CD8-positive, alpha-beta memory T cell (primary cell): ENCODE measurements around the gene CFAP70. TPM values are rescaled to one million over a fixed set of nuclear protein-coding genes. Genes with fewer than 3 reads are reported as not detected.

Experiments used
- CTCF ChIA-PET: fragments of 350-600 bp; sonication (Branson Sonifier 250); formaldehyde crosslinking; loops from one replicate; lab custom pipeline; 2021; ENCODE audit warnings: antibody characterized with exemption; lab: Charles Lee
- POLR2A ChIA-PET: fragments of 350-600 bp; sonication (Branson Sonifier 250); formaldehyde crosslinking; loops from one replicate; lab custom pipeline; 2021; ENCODE audit warnings: antibody characterized with exemption; lab: Charles Lee
- DNase-seq, 5 donors: peaks; one replicate each; pipeline versions ENCODE4 v3.0.0 to v3.0.0-alpha.2; 2020 to 2022; ENCODE audit warnings: mixed read lengths in 1 of 5
- H3K27ac ChIP-seq: one replicate; pipeline ENCODE4 v1.7.0; 2013; ENCODE audit warnings: low read depth, mild to moderate bottlenecking, low read length, moderate library complexity
- H3K27me3 ChIP-seq: 2 replicates; pipeline ENCODE4 v1.7.0; 2013; ENCODE audit warnings: low read length, mild to moderate bottlenecking; ENCODE audit not compliant: insufficient read depth, poor library complexity, severe bottlenecking
- H3K36me3 ChIP-seq: 2 replicates; pipeline ENCODE4 v1.7.0; 2013; ENCODE audit warnings: mild to moderate bottlenecking, low read length, moderate library complexity; ENCODE audit not compliant: insufficient read depth
- H3K4me1 ChIP-seq: 2 replicates; pipeline ENCODE4 v1.7.0; 2013; ENCODE audit warnings: mild to moderate bottlenecking, low read length, moderate library complexity; ENCODE audit not compliant: insufficient read depth
- H3K4me3 ChIP-seq: 2 replicates; pipeline ENCODE4 v1.7.0; 2013; ENCODE audit warnings: mild to moderate bottlenecking, low read length
- H3K9me3 ChIP-seq: 2 replicates; pipeline ENCODE4 v1.7.0; 2013; ENCODE audit warnings: mild to moderate bottlenecking, low read length
- H3K27ac Mint-ChIP-seq, 8 donors: one replicate each; pipeline ENCODE4 v1.8.0; 2020 to 2021; ENCODE audit warnings: mixed read lengths in 8 of 8, mild to moderate bottlenecking in 6 of 8, inconsistent platforms in 3 of 8, moderate library complexity in 3 of 8
- H3K27me3 Mint-ChIP-seq, 2 donors: one replicate each; pipeline ENCODE4 v1.8.0; 2020 to 2021; ENCODE audit warnings: mixed read lengths in 2 of 2, mild to moderate bottlenecking in 1 of 2, moderate library complexity in 1 of 2
- H3K36me3 Mint-ChIP-seq, 3 donors: one replicate each; pipeline ENCODE4 v1.8.0; 2020 to 2021; ENCODE audit warnings: mixed read lengths in 3 of 3, inconsistent platforms in 1 of 3, mild to moderate bottlenecking in 1 of 3
- H3K4me1 Mint-ChIP-seq, 3 donors: one replicate each; pipeline ENCODE4 v1.8.0; 2020 to 2021; ENCODE audit warnings: mixed read lengths in 3 of 3, inconsistent platforms in 1 of 3, mild to moderate bottlenecking in 1 of 3
- H3K4me3 Mint-ChIP-seq, 7 donors: one replicate each; pipeline ENCODE4 v1.8.0; 2020 to 2021; ENCODE audit warnings: mixed read lengths in 7 of 7, mild to moderate bottlenecking in 6 of 7, moderate library complexity in 4 of 7, inconsistent platforms in 2 of 7
- H3K9me3 Mint-ChIP-seq, 5 donors: one replicate each; pipeline ENCODE4 v1.8.0; 2020 to 2022; ENCODE audit warnings: mixed read lengths in 5 of 5, mild to moderate bottlenecking in 3 of 5, moderate library complexity in 2 of 5, inconsistent platforms in 1 of 5
- polyA plus RNA-seq: library from polyadenylated mRNA; unstranded; fragments of 300-500 nt; fragmentation: Illumina TruSeq; gene quantifications from one replicate; pipeline ENCODE4 v1.2.3, GENCODE V29; 2021
- total RNA-seq, 2 experiments: library from RNA; stranded (reverse); gene quantifications; one replicate each; pipeline ENCODE4 v1.2.3, GENCODE V29; 2021

Gene CFAP70
- total and polyA plus RNA-seq, 3 experiments from 2014 or later: 0.86 to 1.2 TPM; not detected in 1

DNA sequence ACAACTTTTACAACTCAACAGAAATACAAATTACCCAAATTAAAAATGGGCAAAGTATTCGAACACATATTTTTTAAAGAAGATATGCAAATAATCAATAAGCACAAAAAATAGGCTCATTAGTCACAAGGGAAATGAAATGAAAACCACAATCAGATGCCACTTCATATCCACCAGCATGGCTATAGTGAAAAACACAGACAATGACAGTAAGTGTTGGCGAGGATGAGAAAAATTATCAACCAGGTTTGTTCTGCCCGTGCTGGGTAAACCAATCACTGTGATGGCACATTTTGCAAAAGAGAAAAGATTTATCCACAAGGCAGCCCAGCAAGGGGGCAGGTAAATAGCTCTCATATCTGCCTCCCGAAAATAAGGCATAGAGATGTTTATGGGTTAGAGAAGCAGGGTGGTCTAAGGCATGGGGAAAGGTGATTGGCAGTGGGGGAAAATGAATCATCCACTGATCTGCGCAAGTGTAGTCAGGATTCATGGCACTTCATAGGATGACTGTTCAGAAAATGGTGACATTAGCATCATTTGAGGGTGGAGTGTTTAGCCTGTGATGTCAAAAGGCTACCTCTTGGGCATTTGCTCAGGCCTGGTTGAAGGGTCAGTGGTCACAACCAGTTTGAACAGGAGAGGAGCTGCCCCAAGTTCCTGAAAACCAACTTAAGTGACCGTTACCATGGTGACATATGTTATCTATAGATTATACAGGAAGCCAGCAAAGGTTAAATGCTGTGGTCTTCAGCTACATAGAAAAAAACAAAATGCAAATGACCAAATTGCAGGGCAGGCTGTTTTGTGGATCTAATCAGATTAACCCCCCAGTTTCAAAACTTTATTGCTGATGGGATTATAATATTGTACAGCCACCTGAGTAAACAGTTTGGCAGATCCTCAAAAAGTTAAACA, 8.0 kb upstream of the CFAP70 start:
- Mint-ChIP-seq H3K4me1 (no peaks in the 10 kb centered on the region), H3K27ac (peak overlapping the region in 1 of 8 donors; percentile 14), H3K9me3 (peaks cover 0 to 6% (median 0%) of the 10 kb centered on the region in 5 donors), H3K4me3 (no peak overlapping the region), H3K36me3 (peaks cover 5 to 59% (median 17%) of the 10 kb centered on the region in 3 donors), H3K27me3 (no peaks in the 10 kb centered on the region)
- no peaks in the 10 kb centered on the region for H3K9me3 ChIP-seq
- ChIA-PET POLR2A (interaction anchor here (0.5 kb wide), 1 partner anchor 49 kb away, joined by 3 read pairs; no protein-coding TSS in a partner anchor), CTCF (no interaction called here)
- no peak overlapping the region for H3K4me3 ChIP-seq
- peaks cover 18% of the 10 kb centered on the region for H3K36me3 ChIP-seq
- H3K4me1 ChIP-seq: no peaks in the 10 kb centered on the region
- DNase-seq: no peak
- no peak overlapping the region for H3K27ac ChIP-seq
- no peaks in the 10 kb centered on the region for H3K27me3 ChIP-seq

DNA sequence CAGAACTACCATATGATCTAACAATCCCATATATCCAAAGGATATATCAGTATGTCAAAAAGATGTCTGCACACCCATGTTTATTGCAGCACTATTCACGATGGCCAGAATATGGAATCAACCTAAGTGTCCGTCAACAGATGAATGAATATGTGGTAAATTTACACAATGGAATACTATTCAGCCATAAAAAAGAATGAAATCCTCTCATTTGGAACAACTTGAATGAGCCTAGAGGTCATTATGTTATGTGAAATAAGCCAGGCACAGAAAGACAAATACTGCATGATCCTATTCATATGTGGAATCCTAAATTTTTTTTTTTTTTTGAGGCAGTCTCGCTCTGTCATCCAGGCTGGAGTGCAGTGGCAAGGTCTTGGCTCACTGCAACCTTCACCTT, 6.3 kb upstream of the CFAP70 start:
- no peaks in the 10 kb centered on the region for H3K27me3 Mint-ChIP-seq
- H3K4me1 ChIP-seq: no peaks in the 10 kb centered on the region
- DNase-seq: no peak
- CTCF ChIA-PET: no interaction called here
- no peak overlapping the region for H3K4me3 ChIP-seq
- H3K9me3 ChIP-seq: no peaks in the 10 kb centered on the region
- H3K27ac ChIP-seq: no peak overlapping the region
- no peak overlapping the region for H3K4me3 Mint-ChIP-seq
- peaks cover 0 to 6% (median 0%) of the 10 kb centered on the region in 5 donors for H3K9me3 Mint-ChIP-seq
- H3K27me3 ChIP-seq: no peaks in the 10 kb centered on the region
- no peak overlapping the region for H3K27ac Mint-ChIP-seq
- peaks cover 5 to 48% (median 15%) of the 10 kb centered on the region in 3 donors for H3K36me3 Mint-ChIP-seq
- no peaks in the 10 kb centered on the region for H3K4me1 Mint-ChIP-seq
- H3K36me3 ChIP-seq: peaks cover 18% of the 10 kb centered on the region
- POLR2A ChIA-PET: interaction anchor here (0.6 to 0.7 kb wide), 2 partner anchors 321 to 1465 kb away, joined by 3 read pairs; no protein-coding TSS in a partner anchor

- Histone ChIP-seq H3K4me3 (peak overlapping the region; percentile 75), H3K27ac (no peak overlapping the region), H3K4me1 (peaks cover 12% of the 10 kb centered on the region), H3K27me3 (no peaks in the 10 kb centered on the region), H3K36me3 (peaks cover 2% of the 10 kb centered on the region), H3K9me3 (no peaks in the 10 kb centered on the region)
- Mint-ChIP-seq H3K27me3 (peaks cover 0 to 6% of the 10 kb centered on the region in 2 donors), H3K4me1 (peaks cover 14 to 21% (median 19%) of the 10 kb centered on the region in 3 donors), H3K4me3 (peak overlapping the region in 1 of 7 donors; percentile 97), H3K36me3 (peaks cover 0 to 12% (median 0%) of the 10 kb centered on the region in 3 donors), H3K9me3 (peaks cover 0 to 6% (median 0%) of the 10 kb centered on the region in 5 donors), H3K27ac (no peak overlapping the region)
- ChIA-PET POLR2A (interaction anchor here (1.4 to 1.9 kb wide), 3 partner anchors 54 to 136 kb away, joined by 3 to 7 read pairs (median 6); partner anchors contain the start of genes ANXA7, DNAJC9 and PPP3CB), CTCF (no interaction called here)
- no peak for DNase-seq
These were observed 828 bp upstream of the CFAP70 start for GRCh38 chr10:73359492-73359891.

DNA sequence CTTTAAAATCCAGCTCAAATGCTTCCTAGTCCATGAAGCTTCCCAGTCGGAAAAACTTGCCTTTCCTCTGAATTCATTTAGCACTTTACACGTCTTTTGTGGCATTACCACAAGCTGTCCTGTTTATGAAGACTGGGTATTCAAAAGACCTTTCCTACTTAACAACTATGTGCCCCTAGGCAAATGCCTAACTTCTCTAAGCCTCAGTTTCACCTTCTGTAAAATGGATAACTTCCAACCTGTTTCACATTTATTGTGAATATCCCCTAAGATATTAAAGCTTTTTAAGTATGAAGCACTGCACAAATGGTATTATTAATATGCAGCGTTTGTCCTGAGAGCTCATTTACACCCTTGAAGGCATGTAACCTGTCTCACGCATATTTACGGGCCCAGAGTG, 843 bp downstream of the CFAP70 start:
- Mint-ChIP-seq H3K27ac (peak overlapping the region; percentile 10 to 99 (median 98)), H3K4me3 (peak overlapping the region; percentile 89 to 99 (median 98)), H3K9me3 (peaks cover 0 to 6% (median 0%) of the 10 kb centered on the region in 5 donors), H3K36me3 (peaks cover 0 to 9% (median 0%) of the 10 kb centered on the region in 3 donors), H3K27me3 (peaks cover 0 to 9% of the 10 kb centered on the region in 2 donors), H3K4me1 (peaks cover 14 to 21% (median 19%) of the 10 kb centered on the region in 3 donors)
- peak overlapping the region; percentile 75 for H3K4me3 ChIP-seq
- ChIA-PET CTCF (no interaction called here), POLR2A (interaction anchor here (0.6 to 1.9 kb wide), 3 partner anchors 9 to 268 kb away, joined by 3 to 7 read pairs (median 4); partner anchors contain the start of gene PPP3CB)
- no peaks in the 10 kb centered on the region for H3K9me3 ChIP-seq
- no peaks in the 10 kb centered on the region for H3K27me3 ChIP-seq
- H3K4me1 ChIP-seq: peaks cover 12% of the 10 kb centered on the region
- no peaks in the 10 kb centered on the region for H3K36me3 ChIP-seq
- H3K27ac ChIP-seq: peak overlapping the region; percentile 77
- DNase-seq: no peak

DNA sequence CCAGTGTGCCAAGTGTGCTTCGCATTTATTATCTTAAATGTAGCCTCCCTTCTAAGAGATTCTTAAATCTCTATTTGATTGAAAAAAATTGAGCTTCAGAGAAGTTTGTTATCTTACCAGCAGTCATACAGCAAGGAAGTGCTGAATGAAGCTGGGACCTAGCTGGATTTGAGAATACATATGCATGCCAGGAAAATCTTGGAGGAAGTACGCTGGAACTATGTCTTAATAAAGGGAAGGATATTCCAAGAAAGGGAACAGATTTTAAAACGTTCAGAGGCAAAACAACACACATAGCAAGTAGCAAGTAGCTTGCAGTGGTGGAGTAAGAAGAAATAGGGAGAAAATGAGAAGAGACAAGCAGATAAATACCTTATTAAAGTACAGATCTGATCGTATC, 1.5 kb downstream of the CFAP70 start:
- DNase-seq: no peak
- H3K27ac ChIP-seq: no peak overlapping the region
- Mint-ChIP-seq H3K9me3 (peaks cover 0 to 6% (median 0%) of the 10 kb centered on the region in 5 donors), H3K27me3 (peaks cover 0 to 9% of the 10 kb centered on the region in 2 donors), H3K4me3 (peak overlapping the region in 6 of 7 donors; percentile 32 to 99 (median 63)), H3K36me3 (peaks cover 0 to 7% (median 0%) of the 10 kb centered on the region in 3 donors), H3K4me1 (peaks cover 14 to 21% (median 19%) of the 10 kb centered on the region in 3 donors), H3K27ac (peak overlapping the region in 6 of 8 donors; percentile 10 to 98 (median 34))
- H3K27me3 ChIP-seq: no peaks in the 10 kb centered on the region
- no peak overlapping the region for H3K4me3 ChIP-seq
- no peaks in the 10 kb centered on the region for H3K36me3 ChIP-seq
- CTCF ChIA-PET: no interaction called here
- POLR2A ChIA-PET: no interaction called here
- peaks cover 12% of the 10 kb centered on the region for H3K4me1 ChIP-seq
- H3K9me3 ChIP-seq: no peaks in the 10 kb centered on the region

- no peak for DNase-seq
- Histone ChIP-seq H3K4me1 (no peaks in the 10 kb centered on the region), H3K36me3 (no peaks in the 10 kb centered on the region), H3K9me3 (no peaks in the 10 kb centered on the region), H3K27me3 (no peaks in the 10 kb centered on the region), H3K4me3 (no peak overlapping the region), H3K27ac (no peak overlapping the region)
- H3K4me3 Mint-ChIP-seq: no peak overlapping the region
- H3K9me3 Mint-ChIP-seq: no peaks in the 10 kb centered on the region
- ChIA-PET CTCF (no interaction called here), POLR2A (no interaction called here)
- no peak overlapping the region for H3K27ac Mint-ChIP-seq
- H3K4me1 Mint-ChIP-seq: no peaks in the 10 kb centered on the region
- H3K36me3 Mint-ChIP-seq: peaks cover 0 to 5% (median 0%) of the 10 kb centered on the region in 3 donors
- H3K27me3 Mint-ChIP-seq: no peaks in the 10 kb centered on the region
These were observed 14.4 kb downstream of the CFAP70 start for GRCh38 chr10:73344269-73344668.

DNA sequence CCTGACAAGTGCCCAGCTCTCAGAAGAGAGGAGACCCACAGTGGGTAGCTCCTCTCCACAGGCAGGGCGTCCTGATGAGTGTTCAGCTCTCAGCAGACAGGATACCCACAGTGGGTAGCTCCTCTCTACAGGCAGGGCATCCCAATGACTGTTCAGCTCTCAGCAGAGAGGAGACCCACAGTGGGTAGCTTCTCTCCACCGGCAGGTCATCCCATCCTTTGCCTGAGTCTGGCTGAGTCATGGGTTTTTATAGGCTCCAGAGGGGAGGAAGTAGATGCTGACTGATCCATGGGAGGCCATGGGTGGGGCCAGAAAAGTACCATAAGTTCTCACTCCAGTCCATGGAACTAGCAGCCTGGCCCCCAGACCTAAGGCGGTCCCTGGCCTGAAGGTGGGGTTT, 18.5 kb downstream of the CFAP70 start:
- Histone ChIP-seq H3K27ac (no peak overlapping the region), H3K4me3 (no peak overlapping the region), H3K36me3 (no peaks in the 10 kb centered on the region), H3K27me3 (no peaks in the 10 kb centered on the region), H3K4me1 (no peaks in the 10 kb centered on the region), H3K9me3 (no peaks in the 10 kb centered on the region)
- POLR2A ChIA-PET: no interaction called here
- H3K27ac Mint-ChIP-seq: no peak overlapping the region
- CTCF ChIA-PET: interaction anchor here (1.5 kb wide), 1 partner anchor 15 kb away, joined by 3 read pairs; no protein-coding TSS in a partner anchor
- H3K9me3 Mint-ChIP-seq: no peaks in the 10 kb centered on the region
- H3K4me1 Mint-ChIP-seq: no peaks in the 10 kb centered on the region
- H3K36me3 Mint-ChIP-seq: peaks cover 0 to 4% (median 0%) of the 10 kb centered on the region in 3 donors
- no peaks in the 10 kb centered on the region for H3K27me3 Mint-ChIP-seq
- DNase-seq: no peak
- H3K4me3 Mint-ChIP-seq: no peak overlapping the region

GRCh38 chr10:73339436-73339835, 19.2 kb downstream of the CFAP70 start:
- H3K27ac Mint-ChIP-seq: no peak overlapping the region
- POLR2A ChIA-PET: no interaction called here
- H3K27me3 ChIP-seq: no peaks in the 10 kb centered on the region

More at GRCh38 chr10:73339436-73339835, 19.2 kb downstream of the CFAP70 start:
- H3K27ac ChIP-seq: no peak overlapping the region
- H3K36me3 ChIP-seq: no peaks in the 10 kb centered on the region
- H3K4me3 Mint-ChIP-seq: no peak overlapping the region
- H3K36me3 Mint-ChIP-seq: peaks cover 0 to 2% (median 0%) of the 10 kb centered on the region in 3 donors
- no peaks in the 10 kb centered on the region for H3K9me3 ChIP-seq
- H3K4me3 ChIP-seq: no peak overlapping the region
- no peak for DNase-seq
- no peaks in the 10 kb centered on the region for H3K4me1 ChIP-seq
- CTCF ChIA-PET: interaction anchor here (1.5 kb wide), 1 partner anchor 16 kb away, joined by 3 read pairs; no protein-coding TSS in a partner anchor
- no peaks in the 10 kb centered on the region for H3K9me3 Mint-ChIP-seq
- H3K4me1 Mint-ChIP-seq: no peaks in the 10 kb centered on the region
- H3K27me3 Mint-ChIP-seq: no peaks in the 10 kb centered on the region
